Neural crest cell (in vitro differentiated cells): Measurements from ENCODE around the gene FSD1L. TPM values are rescaled to one million over a fixed set of nuclear protein-coding genes. Genes with fewer than 3 reads are reported as not detected.
"Not testable (repeated sequence)": the region's sequence is repeated elsewhere in the genome, so short reads cannot be mapped to it uniquely, and the experiment has no call there.

Experiments used
- DNase-seq: peaks from one replicate; pipeline ENCODE4 v3.0.0; 2021; ENCODE audit warnings: low read depth, mixed read lengths, low spot score
- H3K27ac Mint-ChIP-seq: one replicate; pipeline ENCODE4 v1.8.0; 2021; ENCODE audit warnings: mild to moderate bottlenecking, mixed read lengths; ENCODE audit not compliant: unreplicated experiment
- H3K27me3 Mint-ChIP-seq: 2 replicates; pipeline ENCODE4 v1.8.0; 2021; ENCODE audit warnings: low read depth, mild to moderate bottlenecking, mixed read lengths
- H3K36me3 Mint-ChIP-seq: 2 replicates; pipeline ENCODE4 v1.8.0; 2021; ENCODE audit warnings: low read depth, mild to moderate bottlenecking, mixed read lengths
- H3K4me1 Mint-ChIP-seq: 2 replicates; pipeline ENCODE4 v1.8.0; 2021; ENCODE audit warnings: mixed read lengths
- H3K4me3 Mint-ChIP-seq: one replicate; pipeline ENCODE4 v1.8.0; 2021; ENCODE audit warnings: mild to moderate bottlenecking, mixed read lengths
- H3K9me3 Mint-ChIP-seq: 2 replicates; pipeline ENCODE4 v1.8.0; 2021; ENCODE audit warnings: mixed read lengths
- total RNA-seq: library from RNA; stranded (reverse); gene quantifications from 2 replicates; pipeline ENCODE4 v1.2.1, GENCODE V29; 2021
- TF ChIP-seq, protein P1 (sequence below): fragments of 200-600 bp; sonication (generic); conservative IDR thresholded peaks from 2 replicates; pipeline ENCODE4 v1.5.0; 2021; ENCODE audit warnings: antibody characterized with exemption, mild to moderate bottlenecking

The FSD1L gene
- total RNA-seq, 1 donor from 2014 or later = 17.0 TPM

- Mint-ChIP-seq H3K4me1 (no peaks in the 10 kb centered on the region), H3K27me3 (no peaks in the 10 kb centered on the region), H3K4me3 (no peak overlapping the region), H3K9me3 (peaks cover 16% of the 10 kb centered on the region), H3K27ac (no peak overlapping the region), H3K36me3 (peaks cover 48% of the 10 kb centered on the region)
- TF ChIP-seq, protein P1, sequence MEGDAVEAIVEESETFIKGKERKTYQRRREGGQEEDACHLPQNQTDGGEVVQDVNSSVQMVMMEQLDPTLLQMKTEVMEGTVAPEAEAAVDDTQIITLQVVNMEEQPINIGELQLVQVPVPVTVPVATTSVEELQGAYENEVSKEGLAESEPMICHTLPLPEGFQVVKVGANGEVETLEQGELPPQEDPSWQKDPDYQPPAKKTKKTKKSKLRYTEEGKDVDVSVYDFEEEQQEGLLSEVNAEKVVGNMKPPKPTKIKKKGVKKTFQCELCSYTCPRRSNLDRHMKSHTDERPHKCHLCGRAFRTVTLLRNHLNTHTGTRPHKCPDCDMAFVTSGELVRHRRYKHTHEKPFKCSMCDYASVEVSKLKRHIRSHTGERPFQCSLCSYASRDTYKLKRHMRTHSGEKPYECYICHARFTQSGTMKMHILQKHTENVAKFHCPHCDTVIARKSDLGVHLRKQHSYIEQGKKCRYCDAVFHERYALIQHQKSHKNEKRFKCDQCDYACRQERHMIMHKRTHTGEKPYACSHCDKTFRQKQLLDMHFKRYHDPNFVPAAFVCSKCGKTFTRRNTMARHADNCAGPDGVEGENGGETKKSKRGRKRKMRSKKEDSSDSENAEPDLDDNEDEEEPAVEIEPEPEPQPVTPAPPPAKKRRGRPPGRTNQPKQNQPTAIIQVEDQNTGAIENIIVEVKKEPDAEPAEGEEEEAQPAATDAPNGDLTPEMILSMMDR = no peak
- no peak for DNase-seq
These were observed 124.6 kb downstream of the FSD1L start for GRCh38 chr9:105572455-105572854.

GRCh38 chr9:105579952-105580351 lies 132.1 kb downstream of the FSD1L start:
- not testable (repeated sequence) for H3K27ac Mint-ChIP-seq, H3K4me1 Mint-ChIP-seq, H3K9me3 Mint-ChIP-seq, H3K27me3 Mint-ChIP-seq, DNase-seq, H3K4me3 Mint-ChIP-seq
- H3K36me3 Mint-ChIP-seq = peaks cover 25% of the 10 kb centered on the region

GRCh38 chr9:105581550-105581949 lies 133.7 kb downstream of the FSD1L start:
- not testable (repeated sequence) for DNase-seq
- Mint-ChIP-seq H3K27ac (peak overlapping the region; percentile 67), H3K4me3 (peak overlapping the region; percentile 61)

GRCh38 chr9:105593145-105593544 lies 145.3 kb downstream of the FSD1L start:
- no peak overlapping the region for H3K27ac Mint-ChIP-seq
- no peaks in the 10 kb centered on the region for H3K4me1 Mint-ChIP-seq
- H3K27me3 Mint-ChIP-seq = no peaks in the 10 kb centered on the region
- DNase-seq = no peak
- no peak overlapping the region for H3K4me3 Mint-ChIP-seq
- TF ChIP-seq, protein P1 = no peak
- peaks cover 10% of the 10 kb centered on the region for H3K9me3 Mint-ChIP-seq
- H3K36me3 Mint-ChIP-seq = peaks cover 21% of the 10 kb centered on the region

More at GRCh38 chr9:105581550-105581949, 133.7 kb downstream of the FSD1L start:
- not testable (repeated sequence) for H3K4me1 Mint-ChIP-seq, H3K9me3 Mint-ChIP-seq, H3K27me3 Mint-ChIP-seq
- H3K36me3 Mint-ChIP-seq = peaks cover 14% of the 10 kb centered on the region

Other genes starting within 250 kb of the FSD1L start
- 13.7 and 13.9 TPM in 2 replicates for gene SLC44A1, start 203.4 kb upstream of the FSD1L start, total RNA-seq
- gene FKTN, start 110.1 kb downstream of the FSD1L start, total RNA-seq = 18.3 and 19.7 TPM in 2 replicates
- gene TAL2, start 214.4 kb downstream of the FSD1L start, total RNA-seq = 7.4 and 8.4 TPM in 2 replicates
- gene TMEM38B, start 246.5 kb downstream of the FSD1L start, total RNA-seq = 34.1 and 34.9 TPM in 2 replicates